GM23248 (cell line): Measurements from ENCODE around the gene AKT1S1. TPM values are rescaled to one million over a fixed set of nuclear protein-coding genes. Genes with fewer than 3 reads are reported as not detected.
"Not testable (repeated sequence)": the region's sequence is repeated elsewhere in the genome, so short reads cannot be mapped to it uniquely, and the experiment has no call there.

Source experiments
- DNase-seq: peaks from one replicate; pipeline ENCODE4 v3.0.0-alpha.2; 2015
- H2AFZ ChIP-seq: fragments of 200-600 bp; sonication (generic); 2 replicates; pipeline ENCODE4 v1.6.1; 2016; ENCODE audit warnings: antibody characterized with exemption
- H3F3A ChIP-seq: fragments of 200-600 bp; sonication (generic); 2 replicates; pipeline ENCODE4 v1.6.1; 2016; ENCODE audit warnings: mild to moderate bottlenecking, antibody characterized with exemption, mixed run types; ENCODE audit not compliant: insufficient read depth
- H3K27ac ChIP-seq: fragments of 200-600 bp; sonication (generic); 2 replicates; pipeline ENCODE4 v1.5.1; 2016; ENCODE audit warnings: mild to moderate bottlenecking
- H3K27me3 ChIP-seq: fragments of 200-600 bp; sonication (generic); replicated peaks from 2 replicates; pipeline ENCODE4 v1.6.1; 2016; ENCODE audit warnings: mild to moderate bottlenecking; ENCODE audit not compliant: insufficient read depth
- H3K36me3 ChIP-seq: fragments of 200-600 bp; sonication (generic); 2 replicates; pipeline ENCODE4 v1.6.1; 2016; ENCODE audit warnings: low read depth, mild to moderate bottlenecking
- H3K4me1 ChIP-seq: fragments of 200-600 bp; sonication (generic); 2 replicates; pipeline ENCODE4 v1.6.1; 2016; ENCODE audit warnings: mild to moderate bottlenecking; ENCODE audit not compliant: insufficient read depth
- H3K4me2 ChIP-seq: fragments of 200-600 bp; sonication (generic); one replicate; pipeline ENCODE4 v1.6.1; 2016; ENCODE audit warnings: mild to moderate bottlenecking; ENCODE audit not compliant: unreplicated experiment
- H3K4me3 ChIP-seq: fragments of 200-600 bp; sonication (generic); 2 replicates; pipeline ENCODE4 v1.5.1; 2016; ENCODE audit warnings: mild to moderate bottlenecking
- H3K79me2 ChIP-seq: fragments of 200-600 bp; sonication (generic); 2 replicates; pipeline ENCODE4 v1.6.1; 2016; ENCODE audit warnings: mild to moderate bottlenecking; ENCODE audit not compliant: insufficient read depth
- H3K9ac ChIP-seq: fragments of 200-600 bp; sonication (generic); 2 replicates; pipeline ENCODE4 v1.6.1; 2016; ENCODE audit warnings: mild to moderate bottlenecking
- H3K9me2 ChIP-seq: fragments of 200-600 bp; sonication (generic); 2 replicates; pipeline ENCODE4 v1.6.1; 2016; ENCODE audit warnings: mixed run types, mild to moderate bottlenecking, moderate library complexity; ENCODE audit not compliant: insufficient read depth
- H3K9me3 ChIP-seq: fragments of 200-600 bp; sonication (generic); one replicate; pipeline ENCODE4 v1.6.1; 2017; ENCODE audit warnings: low read depth
- H4K20me1 ChIP-seq: fragments of 200-600 bp; sonication (generic); 2 replicates; pipeline ENCODE4 v1.6.0; 2016; ENCODE audit not compliant: insufficient read depth
- EZH2 ChIP-seq: fragments of 200-600 bp; sonication (generic); IDR thresholded peaks from 2 replicates; pipeline ENCODE4 v1.6.1; 2018; ENCODE audit warnings: antibody characterized with exemption, mild to moderate bottlenecking; ENCODE audit not compliant: insufficient read depth, poor library complexity, severe bottlenecking
- EZH2phosphoT487 ChIP-seq: fragments of 200-600 bp; sonication (generic); IDR thresholded peaks from 2 replicates; pipeline ENCODE4 v1.6.1; 2018; ENCODE audit warnings: antibody characterized with exemption, moderate library complexity, mild to moderate bottlenecking, low read depth; ENCODE audit not compliant: insufficient read depth
- WGBS, 2 experiments: methylation state at CpG; one replicate each; pipeline ENCODE4 v1.1.6; 2015 to 2017; ENCODE audit warnings: low lambda C conversion rate in 2 of 2, low coverage in 1 of 2; ENCODE audit errors: missing lambda C conversion rate in 2 of 2; 5-methylcytosine and 5-hydroxymethylcytosine counted together
- in situ Hi-C: fragments of 300-500 bp; cut with MboI; formaldehyde crosslinking; loops from 2 replicates; pipeline ENCODE4 v1.15.0; 2020
- microRNA-seq: library from miRNA; unstranded; fragments of <30 nt; microRNA quantifications from one replicate; pipeline ENCODE4, GENCODE V29; 2016; ENCODE audit warnings: borderline number of aligned reads
- polyA plus RNA-seq: library from polyadenylated mRNA; unstranded; fragments of >200 nt; fragmentation: Nextera tagmentation; extraction: Ambion mirVana; gene quantifications from 2 replicates; pipeline ENCODE4 v1.2.1, GENCODE V29; 2016
- small RNA-seq: library from RNA; depleted of rRNA; stranded (forward); fragments of <200 nt; gene quantifications from one replicate; pipeline ENCODE3, GENCODE V24; 2014; ENCODE audit warnings: low read depth, low replicate concordance
- total RNA-seq: library from RNA; depleted of rRNA; stranded (reverse); fragments of >200 nt; shearing (Covaris generic); gene quantifications from 2 replicates; pipeline ENCODE4 v1.2.3, GENCODE V29; 2014; rRNA removed

AKT1S1 gene
- total and polyA plus RNA-seq, 2 experiments from 2014 or later: 17.3 to 60.4 TPM

DNA sequence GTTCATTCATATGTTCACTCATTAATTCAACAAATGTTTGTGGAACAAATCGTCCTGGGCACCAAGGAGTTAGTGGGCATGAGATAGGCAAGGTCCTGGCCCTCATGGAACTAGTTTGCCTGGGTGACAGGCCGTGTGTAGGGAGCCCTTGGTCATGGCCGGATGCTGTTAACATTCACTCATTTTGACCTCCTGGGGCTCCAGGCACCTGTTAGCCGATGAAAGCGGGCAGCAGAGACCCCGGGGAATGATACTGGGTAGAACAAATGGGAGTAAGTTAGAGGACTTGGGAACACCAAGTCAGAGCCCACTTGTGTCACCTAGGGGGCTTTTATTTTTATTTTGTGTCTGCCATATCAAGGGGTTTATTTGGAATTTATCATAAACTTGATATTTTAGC is 52.5 kb downstream of the AKT1S1 start:
- no peak overlapping the region for H2AFZ ChIP-seq
- in situ Hi-C loops: no loop called here
- H3K27me3 ChIP-seq: no peaks in the 10 kb centered on the region
- no peaks in the 10 kb centered on the region for H3K9me3 ChIP-seq
- peaks cover 61% of the 10 kb centered on the region for H3K79me2 ChIP-seq
- no peaks in the 10 kb centered on the region for H4K20me1 ChIP-seq
- no peaks in the 10 kb centered on the region for H3F3A ChIP-seq
- H3K4me1 ChIP-seq: no peaks in the 10 kb centered on the region
- DNase-seq: no peak
- H3K4me2 ChIP-seq: no peak overlapping the region
- WGBS, 2 experiments: 87 to 96% methylated on average over 6 of the region's 6 CpGs
- H3K9me2 ChIP-seq: no peaks in the 10 kb centered on the region
- TF ChIP-seq EZH2phosphoT487 (no peak), EZH2 (no peak)
- no peak overlapping the region for H3K27ac ChIP-seq
- no peaks in the 10 kb centered on the region; the same call in 1 of the 2 replicates for H3K36me3 ChIP-seq
- H3K9ac ChIP-seq: no peak overlapping the region
- no peak overlapping the region for H3K4me3 ChIP-seq

GRCh38 chr19:49823472-49823871 is 53.7 kb downstream of the AKT1S1 start:
- peaks cover 73% of the 10 kb centered on the region for H3K79me2 ChIP-seq

GRCh38 chr19:49820125-49820524 is 57.0 kb downstream of the AKT1S1 start:
- H4K20me1 ChIP-seq: no peaks in the 10 kb centered on the region
- peaks cover 64% of the 10 kb centered on the region for H3K79me2 ChIP-seq
- TF ChIP-seq EZH2phosphoT487 (no peak), EZH2 (no peak)
- no peaks in the 10 kb centered on the region for H3K9me2 ChIP-seq
- no peak for DNase-seq
- no peak overlapping the region for H3K4me3 ChIP-seq
- H3K27ac ChIP-seq: no peak overlapping the region
- no peak overlapping the region for H2AFZ ChIP-seq
- H3K27me3 ChIP-seq: no peaks in the 10 kb centered on the region
- H3F3A ChIP-seq: no peaks in the 10 kb centered on the region
- no peak overlapping the region for H3K4me2 ChIP-seq
- H3K4me1 ChIP-seq: peaks cover 6% of the 10 kb centered on the region; the same call in 1 of the 2 replicates
- WGBS, 2 experiments: 77 to 78% methylated on average over 10 of the region's 10 CpGs
- in situ Hi-C loops: no loop called here
- no peaks in the 10 kb centered on the region; the same call in 1 of the 2 replicates for H3K36me3 ChIP-seq
- H3K9me3 ChIP-seq: no peaks in the 10 kb centered on the region
- H3K9ac ChIP-seq: peak overlapping the region; percentile 95; the same call in 1 of the 2 replicates

More at GRCh38 chr19:49823472-49823871, 53.7 kb downstream of the AKT1S1 start:
- Histone ChIP-seq H2AFZ (no peak overlapping the region), H4K20me1 (no peaks in the 10 kb centered on the region), H3K9me3 (no peaks in the 10 kb centered on the region), H3K4me2 (no peak overlapping the region), H3K4me1 (peaks cover 6% of the 10 kb centered on the region; the same call in 1 of the 2 replicates), H3K9me2 (no peaks in the 10 kb centered on the region), H3K36me3 (no peaks in the 10 kb centered on the region; the same call in 1 of the 2 replicates), H3K27me3 (no peaks in the 10 kb centered on the region), H3F3A (no peaks in the 10 kb centered on the region), H3K9ac (no peak overlapping the region), H3K27ac (no peak overlapping the region), H3K4me3 (no peak overlapping the region)
- 89 to 90% methylated on average over 12 of the region's 12 CpGs for WGBS, 2 experiments
- in situ Hi-C loops: no loop called here
- TF ChIP-seq EZH2phosphoT487: no peak
- no peak for TF ChIP-seq EZH2
- DNase-seq: no peak

DNA sequence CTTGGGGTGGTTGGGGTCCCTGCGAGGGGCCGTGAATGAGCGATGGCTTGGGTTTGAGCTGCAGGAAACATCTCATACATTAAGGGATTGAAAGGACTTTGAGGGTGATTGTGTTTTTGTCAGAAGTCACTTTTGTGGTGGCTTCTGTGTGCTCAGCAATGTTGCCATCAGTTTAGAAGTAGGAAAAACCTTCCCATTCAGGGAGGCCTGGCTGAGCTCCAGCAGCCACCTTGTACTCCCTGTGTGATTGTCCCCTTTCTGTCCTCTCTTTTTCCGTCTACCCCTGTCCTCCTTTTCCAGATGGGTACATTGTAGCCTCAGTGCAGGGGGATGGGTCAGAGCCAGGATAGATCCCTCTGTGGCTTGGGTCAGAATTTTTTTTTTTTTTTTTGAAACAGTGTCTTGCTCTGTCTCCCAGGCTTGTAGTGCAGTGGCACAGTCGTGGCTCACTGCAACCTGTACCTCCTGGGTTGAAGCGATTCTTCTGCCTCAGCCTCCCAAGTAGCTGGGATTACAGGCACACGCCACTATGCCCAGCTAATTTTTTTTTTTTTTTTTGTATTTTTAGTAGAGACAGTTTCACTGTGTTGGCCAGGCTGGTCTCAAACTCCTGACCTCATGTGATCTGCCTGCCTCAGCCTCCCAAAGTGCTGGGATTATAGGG is 57.6 kb downstream of the AKT1S1 start:
- 0 out of 2 replicates have a peak overlapping the region, but pooled peaks have one; percentile 96 for H3K27ac ChIP-seq

More for the DNA sequence above, 57.6 kb downstream of the AKT1S1 start:
- H3K36me3 ChIP-seq, H3K4me1 ChIP-seq, H3K9me3 ChIP-seq, H3K9me2 ChIP-seq, H3F3A ChIP-seq, H2AFZ ChIP-seq, H3K27me3 ChIP-seq, H4K20me1 ChIP-seq, in situ Hi-C loops: not testable (repeated sequence)
- H3K79me2 ChIP-seq: peaks cover 58% of the 10 kb centered on the region
- H3K9ac ChIP-seq: peak overlapping the region; percentile 95
- H3K4me2 ChIP-seq: peak overlapping the region; percentile 80
- H3K4me3 ChIP-seq: peak overlapping the region; percentile 89
- DNase-seq: peak; percentile 33
- 83 to 88% methylated on average over 7 of the region's 7 CpGs for WGBS, 2 experiments

Small RNA genes within 50 kb of the gene (microRNA-seq; reads per million reads assigned to microRNA genes)
- gene MIR4749 (2.6 reads per million), gene MIR4750 (2.6 reads per million), gene MIR6800 (not detected)

Small RNA genes within 50 kb of the gene (small RNA-seq; reads per million reads assigned to genes)
- gene MIR4749: not detected

Other genes with a start within 250 kb of the AKT1S1 start
- gene RRAS, start 237.2 kb downstream of the AKT1S1 start, total RNA-seq: 61.0 and 116 TPM in 2 replicates
- gene RRAS, start 237.2 kb downstream of the AKT1S1 start, polyA plus RNA-seq: 337 and 347 TPM in 2 replicates
- gene SCAF1, start 235.1 kb downstream of the AKT1S1 start, total RNA-seq: 18.6 and 28.7 TPM in 2 replicates
- gene SCAF1, start 235.1 kb downstream of the AKT1S1 start, polyA plus RNA-seq: 8.4 and 8.5 TPM in 2 replicates
- gene IRF3, start 211.5 kb downstream of the AKT1S1 start, total RNA-seq: 50.0 and 55.6 TPM in 2 replicates
- gene IRF3, start 211.5 kb downstream of the AKT1S1 start, polyA plus RNA-seq: 28.6 and 28.8 TPM in 2 replicates
- 4.3 and 9.5 TPM in 2 replicates for gene BCL2L12, start 211.4 kb downstream of the AKT1S1 start, total RNA-seq
- 16.6 and 16.7 TPM in 2 replicates for gene BCL2L12, start 211.4 kb downstream of the AKT1S1 start, polyA plus RNA-seq
- 192 and 225 TPM in 2 replicates for gene PRMT1, start 200.1 kb downstream of the AKT1S1 start, total RNA-seq
- gene PRMT1, start 200.1 kb downstream of the AKT1S1 start, polyA plus RNA-seq: 164 and 173 TPM in 2 replicates
- 0.25 TPM in 1 of 2 replicates, not detected in the other for gene ADM5, start 187.8 kb downstream of the AKT1S1 start, total RNA-seq
- 0.10 TPM in 1 of 2 replicates, not detected in the other for gene ADM5, start 187.8 kb downstream of the AKT1S1 start, polyA plus RNA-seq
- gene CPT1C, start 186.2 kb downstream of the AKT1S1 start, total RNA-seq: 11.7 and 16.6 TPM in 2 replicates
- gene CPT1C, start 186.2 kb downstream of the AKT1S1 start, polyA plus RNA-seq: 14.3 and 16.8 TPM in 2 replicates
- 0.38 and 2.1 TPM in 2 replicates for gene TSKS, start 114.0 kb downstream of the AKT1S1 start, total RNA-seq
- 0.31 and 0.93 TPM in 2 replicates for gene TSKS, start 114.0 kb downstream of the AKT1S1 start, polyA plus RNA-seq
- gene AP2A1, start 110.4 kb downstream of the AKT1S1 start, total RNA-seq: 118 and 124 TPM in 2 replicates
- gene AP2A1, start 110.4 kb downstream of the AKT1S1 start, polyA plus RNA-seq: 64.2 and 64.9 TPM in 2 replicates
- 17.7 and 21.1 TPM in 2 replicates for gene FUZ, start 64.1 kb downstream of the AKT1S1 start, total RNA-seq
- gene FUZ, start 64.1 kb downstream of the AKT1S1 start, polyA plus RNA-seq: 11.7 and 15.1 TPM in 2 replicates
- gene MED25, start 59.1 kb downstream of the AKT1S1 start, total RNA-seq: 21.8 and 24.2 TPM in 2 replicates
- 17.4 and 21.9 TPM in 2 replicates for gene MED25, start 59.1 kb downstream of the AKT1S1 start, polyA plus RNA-seq
- 53.1 and 88.0 TPM in 2 replicates for gene PTOV1, start 26.2 kb downstream of the AKT1S1 start, total RNA-seq
- 88.9 and 91.7 TPM in 2 replicates for gene PTOV1, start 26.2 kb downstream of the AKT1S1 start, polyA plus RNA-seq
- gene PNKP, start 9.8 kb downstream of the AKT1S1 start, total RNA-seq: 31.5 and 35.9 TPM in 2 replicates
- 32.7 and 42.2 TPM in 2 replicates for gene PNKP, start 9.8 kb downstream of the AKT1S1 start, polyA plus RNA-seq
- 6.3 and 6.6 TPM in 2 replicates for gene TBC1D17, start 347 bp upstream of the AKT1S1 start, total RNA-seq
- 32.4 and 33.0 TPM in 2 replicates for gene TBC1D17, start 347 bp upstream of the AKT1S1 start, polyA plus RNA-seq
- not detected in 2 replicates for gene IL4I1, start 19.5 kb upstream of the AKT1S1 start, total RNA-seq
- 0.66 and 0.91 TPM in 2 replicates for gene IL4I1, start 19.5 kb upstream of the AKT1S1 start, polyA plus RNA-seq
- 8.9 and 19.1 TPM in 2 replicates for gene ATF5, start 51.9 kb upstream of the AKT1S1 start, total RNA-seq
- gene ATF5, start 51.9 kb upstream of the AKT1S1 start, polyA plus RNA-seq: 8.0 and 8.9 TPM in 2 replicates
- gene NUP62, start 52.1 kb upstream of the AKT1S1 start, total RNA-seq: 35.1 and 41.6 TPM in 2 replicates
- 38.4 and 38.5 TPM in 2 replicates for gene NUP62, start 52.1 kb upstream of the AKT1S1 start, polyA plus RNA-seq
- gene SIGLEC11, start 83.8 kb upstream of the AKT1S1 start, total RNA-seq: not detected in 2 replicates
- gene SIGLEC11, start 83.8 kb upstream of the AKT1S1 start, polyA plus RNA-seq: not detected in 2 replicates
- gene VRK3, start 148.0 kb upstream of the AKT1S1 start, total RNA-seq: 25.4 and 45.6 TPM in 2 replicates
- gene VRK3, start 148.0 kb upstream of the AKT1S1 start, polyA plus RNA-seq: 30.8 and 32.2 TPM in 2 replicates
- gene ZNF473, start 148.7 kb upstream of the AKT1S1 start, total RNA-seq: 6.6 and 12.5 TPM in 2 replicates
- 4.5 and 5.0 TPM in 2 replicates for gene ZNF473, start 148.7 kb upstream of the AKT1S1 start, polyA plus RNA-seq